Natural killer cell (primary cell): ENCODE results near the gene MYOZ3. TPM values are rescaled to one million over a fixed set of nuclear protein-coding genes. Genes with fewer than 3 reads are reported as not detected.

Source experiments
- ATAC-seq, 3 donors: fragments of 150-1000 bp in 2 of 3; fragments of 200-7000 bp in 1 of 3; cut with Tn5 transposase; 1 replicate in 1 of 3; 2 replicates in 2 of 3; pipeline ENCODE4 v1.10.0; 2021; ENCODE audit warnings: mild to moderate bottlenecking in 2 of 3, moderate library complexity in 2 of 3
- DNase-seq, 2 donors: peaks; one replicate each; pipeline versions ENCODE4 v3.0.0 to v3.0.0-alpha.2; 2013 to 2021; ENCODE audit warnings: mixed read lengths in 1 of 2
- H3K27ac ChIP-seq: one replicate; pipeline ENCODE4 v1.5.1; 2013; ENCODE audit warnings: mild to moderate bottlenecking, low read length
- H3K27me3 ChIP-seq: one replicate; pipeline ENCODE4 v1.6.1; 2013; ENCODE audit warnings: low read length; ENCODE audit not compliant: control insufficient read depth, insufficient read depth
- H3K36me3 ChIP-seq: one replicate; pipeline ENCODE4 v1.6.1; 2013; ENCODE audit warnings: low read length; ENCODE audit not compliant: control insufficient read depth, insufficient read depth
- H3K4me1 ChIP-seq: one replicate; pipeline ENCODE4 v1.6.1; 2013; ENCODE audit warnings: low read length; ENCODE audit not compliant: control insufficient read depth, insufficient read depth
- H3K4me3 ChIP-seq: one replicate; pipeline ENCODE4 v1.5.1; 2013; ENCODE audit warnings: low read length
- H3K9me3 ChIP-seq: one replicate; pipeline ENCODE4 v1.6.1; 2013; ENCODE audit warnings: low read length; ENCODE audit not compliant: control insufficient read depth, insufficient read depth
- H3K27ac Mint-ChIP-seq, 2 donors: one replicate each; pipeline ENCODE4 v1.8.0; 2022; ENCODE audit warnings: mild to moderate bottlenecking in 2 of 2, mixed read lengths in 2 of 2, moderate library complexity in 1 of 2
- H3K27me3 Mint-ChIP-seq, 2 donors: one replicate each; pipeline ENCODE4 v1.8.0; 2022; ENCODE audit warnings: low read depth in 2 of 2, mixed read lengths in 2 of 2
- H3K36me3 Mint-ChIP-seq: one replicate; pipeline ENCODE4 v1.8.0; 2022; ENCODE audit warnings: mixed read lengths
- H3K4me1 Mint-ChIP-seq, 2 donors: one replicate each; pipeline ENCODE4 v1.8.0; 2022; ENCODE audit warnings: mixed read lengths in 2 of 2
- H3K4me3 Mint-ChIP-seq: one replicate; pipeline ENCODE4 v1.8.0; 2022; ENCODE audit warnings: mild to moderate bottlenecking, moderate library complexity, mixed read lengths
- H3K9me3 Mint-ChIP-seq, 2 donors: one replicate each; pipeline ENCODE4 v1.8.0; 2022; ENCODE audit warnings: mixed read lengths in 2 of 2
- WGBS: methylation state at CpG from one replicate; pipeline ENCODE4 v1.1.7; 2013; ENCODE audit warnings: missing lambda C conversion rate; ENCODE audit not compliant: insufficient coverage; 5-methylcytosine and 5-hydroxymethylcytosine counted together
- intact Hi-C: fragments of 100-400 bp; cut with micrococcal nuclease; formaldehyde crosslinking; loops from one replicate; pipeline ENCODE4 v1.14.2; 2022
- total RNA-seq, 4 donors: library from RNA; stranded (reverse); fragments of 120-200 nt in 1 of 4; gene quantifications; one replicate each; pipeline versions ENCODE4 v1.2.3 to v1.2.4, GENCODE V29; 2013 to 2022
- TF ChIP-seq, protein P1 (sequence below): fragments of 200-600 bp; IDR thresholded peaks from one replicate; pipeline ENCODE4 v1.8.0; 2022; ENCODE audit warnings: antibody characterized with exemption

MYOZ3 gene
- total RNA-seq, 3 donors from 2014 or later (not counting 1 experiment from before 2014, with no cell fraction given): not detected

DNA sequence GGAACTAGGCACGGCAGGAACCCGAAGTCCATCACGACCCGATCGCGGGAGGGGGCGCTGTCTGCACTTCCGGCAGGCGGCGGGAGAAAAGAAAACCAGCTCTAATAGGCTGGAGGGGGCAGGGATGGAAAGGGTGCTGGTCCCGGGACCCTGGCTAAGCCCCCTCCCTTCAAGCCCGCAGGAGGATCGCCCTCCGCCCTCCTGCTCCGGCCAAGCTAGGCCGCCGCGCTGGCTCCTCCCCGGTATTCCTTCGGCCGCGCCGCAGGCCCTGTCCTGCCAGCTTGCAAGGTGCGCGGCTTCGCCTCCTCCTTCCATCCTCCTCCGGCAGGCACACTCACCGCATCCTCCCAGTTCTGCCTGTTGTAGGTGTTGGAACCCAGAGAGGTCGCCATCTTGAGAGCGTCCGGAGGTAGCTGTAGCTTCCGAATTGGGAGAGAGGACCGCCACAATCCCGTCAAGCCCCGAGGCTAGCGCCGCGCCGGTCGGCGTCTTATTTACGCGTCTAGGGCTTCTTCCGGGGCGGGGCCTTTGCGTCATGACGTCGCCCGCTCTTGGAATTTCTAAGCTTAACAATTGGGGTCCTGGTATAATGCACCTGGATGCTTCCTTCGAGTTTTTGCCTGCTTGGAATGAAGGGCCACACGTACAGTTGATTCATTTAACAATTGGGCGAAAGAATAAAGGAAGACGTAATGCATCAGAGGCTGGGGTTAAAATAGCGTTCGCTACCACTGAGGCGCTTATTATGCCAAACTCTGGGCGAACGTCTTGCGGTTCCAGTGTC lies 39.7 kb downstream of the MYOZ3 start, which contains the start of gene RBM22:
TSS of gene RBM22 (minus strand) at position 469 of the 784 bp plus-strand sequence. CDS start at position 392, 77 bp downstream.
- peaks cover 30% of the 10 kb centered on the region for H3K36me3 ChIP-seq
- no peaks in the 10 kb centered on the region for H3K9me3 ChIP-seq
- intact Hi-C loops: loop anchor here (1.0 kb wide), 2 partner anchors 58 to 83 kb away; no protein-coding TSS in a partner anchor
- H3K36me3 Mint-ChIP-seq: peaks cover 13% of the 10 kb centered on the region
- no peaks in the 10 kb centered on the region for H3K27me3 Mint-ChIP-seq
- WGBS: under 1% methylated on average over 59 of the region's 59 CpGs
- peaks cover 2% of the 10 kb centered on the region for H3K27me3 ChIP-seq
- peak within 1 kb of the TSS; percentile 92 for H3K27ac ChIP-seq
- H3K4me3 Mint-ChIP-seq: no peak within 1 kb of the TSS
- TF ChIP-seq, protein P1, sequence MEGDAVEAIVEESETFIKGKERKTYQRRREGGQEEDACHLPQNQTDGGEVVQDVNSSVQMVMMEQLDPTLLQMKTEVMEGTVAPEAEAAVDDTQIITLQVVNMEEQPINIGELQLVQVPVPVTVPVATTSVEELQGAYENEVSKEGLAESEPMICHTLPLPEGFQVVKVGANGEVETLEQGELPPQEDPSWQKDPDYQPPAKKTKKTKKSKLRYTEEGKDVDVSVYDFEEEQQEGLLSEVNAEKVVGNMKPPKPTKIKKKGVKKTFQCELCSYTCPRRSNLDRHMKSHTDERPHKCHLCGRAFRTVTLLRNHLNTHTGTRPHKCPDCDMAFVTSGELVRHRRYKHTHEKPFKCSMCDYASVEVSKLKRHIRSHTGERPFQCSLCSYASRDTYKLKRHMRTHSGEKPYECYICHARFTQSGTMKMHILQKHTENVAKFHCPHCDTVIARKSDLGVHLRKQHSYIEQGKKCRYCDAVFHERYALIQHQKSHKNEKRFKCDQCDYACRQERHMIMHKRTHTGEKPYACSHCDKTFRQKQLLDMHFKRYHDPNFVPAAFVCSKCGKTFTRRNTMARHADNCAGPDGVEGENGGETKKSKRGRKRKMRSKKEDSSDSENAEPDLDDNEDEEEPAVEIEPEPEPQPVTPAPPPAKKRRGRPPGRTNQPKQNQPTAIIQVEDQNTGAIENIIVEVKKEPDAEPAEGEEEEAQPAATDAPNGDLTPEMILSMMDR: peak; percentile 85
- H3K27ac Mint-ChIP-seq: no peak within 1 kb of the TSS
- ATAC-seq (peak; percentile 90 to 97 (median 95)), DNase-seq (peak; percentile 90 to 96)
- peaks cover 5% of the 10 kb centered on the region for H3K4me1 ChIP-seq
- peak within 1 kb of the TSS; percentile 90 for H3K4me3 ChIP-seq
- peaks cover 7 to 15% of the 10 kb centered on the region in 2 donors for H3K4me1 Mint-ChIP-seq
- H3K9me3 Mint-ChIP-seq: no peaks in the 10 kb centered on the region

DNA sequence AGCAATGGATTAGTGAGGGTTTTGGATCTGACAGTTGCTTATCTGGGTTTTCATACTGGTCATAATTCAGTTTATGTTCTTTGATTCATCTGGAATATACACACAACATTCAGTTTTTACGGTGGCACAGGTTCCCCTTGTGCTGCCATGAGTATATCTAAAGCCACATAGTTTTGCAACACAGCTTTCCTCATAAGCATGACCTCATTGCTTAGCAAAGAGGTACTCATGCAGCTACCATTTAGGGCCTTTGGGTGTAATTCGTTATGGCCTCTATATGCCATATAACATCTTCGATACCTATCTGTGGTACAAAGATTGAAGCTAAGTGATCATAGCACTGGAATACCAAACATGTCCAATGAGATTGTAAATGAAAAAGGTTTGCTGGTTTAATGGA lies 42.7 kb downstream of the MYOZ3 start:
- H3K4me1 ChIP-seq: peaks cover 5% of the 10 kb centered on the region
- intact Hi-C loops: no loop called here
- no peak for DNase-seq
- peaks cover 11% of the 10 kb centered on the region for H3K36me3 ChIP-seq
- ATAC-seq: no peak
- TF ChIP-seq, protein P1: no peak
- Mint-ChIP-seq H3K4me3 (no peak overlapping the region), H3K27me3 (no peaks in the 10 kb centered on the region), H3K4me1 (peaks cover under 1 to 7% of the 10 kb centered on the region in 2 donors), H3K36me3 (no peaks in the 10 kb centered on the region), H3K9me3 (no peaks in the 10 kb centered on the region), H3K27ac (no peak overlapping the region)
- H3K27ac ChIP-seq: no peak overlapping the region
- peaks cover 2% of the 10 kb centered on the region for H3K27me3 ChIP-seq
- H3K4me3 ChIP-seq: no peak overlapping the region
- 80% methylated on average over 3 of the region's 3 CpGs for WGBS
- no peaks in the 10 kb centered on the region for H3K9me3 ChIP-seq

DNA sequence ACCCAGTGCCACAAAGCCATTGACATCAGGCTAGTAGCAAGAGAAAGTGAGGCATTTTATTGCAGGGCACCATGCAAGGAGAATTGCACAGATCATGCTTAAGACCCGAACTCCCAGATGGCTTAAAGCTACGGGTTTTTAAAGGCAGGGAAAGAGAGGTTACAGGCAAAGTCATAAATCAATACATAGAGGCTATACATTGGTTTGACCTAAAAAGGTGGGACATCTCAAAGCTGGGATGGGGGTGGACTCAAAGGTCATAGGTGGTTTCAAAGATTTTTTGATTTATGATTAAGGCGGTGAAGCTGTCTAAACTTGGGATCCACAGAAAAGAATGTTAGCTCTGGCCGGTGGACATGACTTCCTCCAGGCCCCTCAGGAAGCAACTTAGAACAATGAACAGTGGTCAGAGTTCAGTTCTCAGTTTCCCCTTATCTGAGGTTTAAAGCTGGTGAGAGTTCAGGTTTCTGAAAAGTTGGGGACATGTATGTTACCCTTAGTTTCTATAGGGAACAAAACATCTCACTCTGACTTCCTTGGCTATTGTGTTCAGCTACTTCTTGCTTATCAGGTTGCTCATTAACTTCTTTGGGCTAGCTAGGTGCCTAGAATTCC lies 45.8 kb downstream of the MYOZ3 start:
- H3K27me3 Mint-ChIP-seq: no peaks in the 10 kb centered on the region
- DNase-seq (no peak), ATAC-seq (no peak)
- TF ChIP-seq, protein P1: no peak
- H3K9me3 ChIP-seq: no peaks in the 10 kb centered on the region
- H3K36me3 ChIP-seq: peaks cover 40% of the 10 kb centered on the region
- intact Hi-C loops: no loop called here
- H3K4me1 ChIP-seq: no peaks in the 10 kb centered on the region
- H3K4me3 ChIP-seq: no peak overlapping the region
- no peak overlapping the region for H3K27ac ChIP-seq
- no peaks in the 10 kb centered on the region for H3K4me1 Mint-ChIP-seq
- H3K27me3 ChIP-seq: peaks cover 2% of the 10 kb centered on the region
- H3K36me3 Mint-ChIP-seq: no peaks in the 10 kb centered on the region
- H3K4me3 Mint-ChIP-seq: no peak overlapping the region
- no peak overlapping the region for H3K27ac Mint-ChIP-seq
- WGBS: 88% methylated on average over 4 of the region's 4 CpGs
- no peaks in the 10 kb centered on the region for H3K9me3 Mint-ChIP-seq
